Adrenal gland (tissue), 12 donors: ENCODE data around the gene ELOVL6. TPM values are rescaled to one million over a fixed set of nuclear protein-coding genes. Genes with fewer than 3 reads are reported as not detected.

ENCODE experiments used
- DNase-seq, 7 donors: peaks; one replicate each; pipeline ENCODE4 v3.0.0-alpha.2; 2019 to 2020
- H3K27ac ChIP-seq, 5 donors: fragments of 200-600 bp; sonication (generic) in 4 of 5; 1 replicate in 3 of 5; 2 replicates in 2 of 5; pipeline versions ENCODE4 v1.5.1 to v1.8.0; 2016 to 2020; ENCODE audit warnings: mild to moderate bottlenecking in 1 of 5
- H3K27me3 ChIP-seq: fragments of 200-600 bp; 2 replicates; pipeline ENCODE4 v1.8.0; 2021
- H3K36me3 ChIP-seq, 2 donors: fragments of 200-600 bp; replicated peaks in 1 of 2; 1 replicate in 1 of 2; 2 replicates in 1 of 2; pipeline versions ENCODE4 v1.5.1 to v1.8.0; 2018 to 2022
- H3K4me1 ChIP-seq, 2 donors: fragments of 200-600 bp; replicated peaks in 1 of 2; 1 replicate in 1 of 2; 2 replicates in 1 of 2; pipeline versions ENCODE4 v1.5.1 to v1.8.0; 2018 to 2021
- H3K4me3 ChIP-seq, 4 donors: fragments of 200-600 bp; sonication (generic) in 3 of 4; one replicate each; pipeline ENCODE4 v1.5.1; 2016 to 2018
- H3K9me3 ChIP-seq, 3 donors: fragments of 200-600 bp; sonication (generic) in 1 of 3; replicated peaks in 1 of 3; 1 replicate in 2 of 3; 2 replicates in 1 of 3; pipeline versions ENCODE4 v1.5.1 to v1.8.0; 2016 to 2021
- POLR2A ChIP-seq, 2 donors: fragments of 450-650 bp; IDR thresholded peaks; one replicate each; pipeline ENCODE4 v1.6.1; 2017; ENCODE audit warnings: antibody characterized with exemption in 2 of 2, mild to moderate bottlenecking in 2 of 2, moderate library complexity in 1 of 2
- WGBS, 4 donors: extraction: QIAGEN DNeasy Blood & Tissue Kit in 2 of 4; methylation state at CpG; one replicate each; pipeline versions ENCODE4 v1.1.5 to v1.1.7; 2013 to 2017; 5-methylcytosine and 5-hydroxymethylcytosine counted together
- intact Hi-C, 2 donors: fragments of 100-400 bp; cut with DNase I; formaldehyde crosslinking; loops; one replicate each; pipeline versions ENCODE4 v1.14.1 to v1.15.0; 2022 to 2023
- polyA plus RNA-seq, 3 donors: library from polyadenylated mRNA; stranded (reverse); fragments of 200-250 nt in 2 of 3; fragments of 350-450 nt in 1 of 3; fragmentation: Illumina TruSeq in 1 of 3; extraction: RNeasy Lipid Tissue Mini Kit (QIAGEN cat#74804) in 1 of 3; gene quantifications; one replicate each; pipeline ENCODE4 v1.2.3, GENCODE V29; 2013 to 2014
- total RNA-seq, 9 donors: library from RNA; depleted of rRNA in 4 of 9; stranded (reverse); fragments of >200 nt in 4 of 9; fragments of 120-200 nt in 1 of 9; fragmentation: NEBNext Ultra II Directional in 1 of 9; extraction: Animal tissue kit (Norgen Biotek cat#: 25700) in 1 of 9; gene quantifications; one replicate each; pipeline versions ENCODE4 v1.1.0 to v1.2.4, GENCODE V29; 2013 to 2023
- TF ChIP-seq, protein P1 (sequence below), 6 experiments: fragments of 450-650 bp in 4 of 6; fragments of 200-600 bp in 2 of 6; sonication (generic) in 1 of 6; IDR thresholded peaks; 1 replicate in 5 of 6; 2 replicates in 1 of 6; pipeline versions ENCODE4 v1.5.1 to v1.8.0; 2016 to 2021; ENCODE audit warnings: antibody characterized with exemption in 6 of 6, mild to moderate bottlenecking in 2 of 6, moderate library complexity in 1 of 6
- donor health status: healthy with polysubstance abuse.
- donor health status: Bipolar disorder and iron deficiency.
- donor health status: DM: yes; HTN: yes; CAD: no.
- donor health status: DM: no; HTN: no; CAD: no.
- donor health status: DM: no; HTN: no; CAD: no.
- donor health status: DM: yes; HTN: yes; CAD: no.

ELOVL6 gene
- total and polyA plus RNA-seq, 12 donors = 2.8 to 68.2 (median 16.4) TPM

DNA sequence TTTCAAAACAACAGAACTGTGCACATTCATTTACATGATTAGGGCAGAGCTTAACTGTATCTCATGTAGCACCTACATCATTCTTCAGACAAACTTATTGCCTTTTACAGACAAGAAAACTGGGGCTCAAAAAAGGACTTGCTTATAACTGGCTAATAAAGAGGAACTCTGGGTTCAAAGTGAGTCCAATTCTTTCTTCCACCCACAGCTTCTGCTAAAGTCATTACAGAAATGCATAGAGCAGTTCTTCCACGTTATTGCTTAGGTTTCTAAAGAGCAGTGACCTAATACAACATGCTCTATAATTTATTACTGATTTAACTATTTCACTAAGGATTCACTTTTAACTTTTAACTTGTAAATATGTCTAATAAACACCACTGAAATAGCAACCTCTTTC is 60.6 kb downstream of the ELOVL6 start:
- Histone ChIP-seq H3K27ac (no peak overlapping the region), H3K4me1 (peaks cover 0 to 10% of the 10 kb centered on the region in 2 donors), H3K9me3 (no peaks in the 10 kb centered on the region), H3K27me3 (no peaks in the 10 kb centered on the region), H3K4me3 (no peak overlapping the region), H3K36me3 (no peaks in the 10 kb centered on the region)
- DNase-seq = no peak
- 41 to 63% (median 45%) methylated on average over 1 of the region's 1 CpG for WGBS, 4 donors
- TF ChIP-seq, protein P1, sequence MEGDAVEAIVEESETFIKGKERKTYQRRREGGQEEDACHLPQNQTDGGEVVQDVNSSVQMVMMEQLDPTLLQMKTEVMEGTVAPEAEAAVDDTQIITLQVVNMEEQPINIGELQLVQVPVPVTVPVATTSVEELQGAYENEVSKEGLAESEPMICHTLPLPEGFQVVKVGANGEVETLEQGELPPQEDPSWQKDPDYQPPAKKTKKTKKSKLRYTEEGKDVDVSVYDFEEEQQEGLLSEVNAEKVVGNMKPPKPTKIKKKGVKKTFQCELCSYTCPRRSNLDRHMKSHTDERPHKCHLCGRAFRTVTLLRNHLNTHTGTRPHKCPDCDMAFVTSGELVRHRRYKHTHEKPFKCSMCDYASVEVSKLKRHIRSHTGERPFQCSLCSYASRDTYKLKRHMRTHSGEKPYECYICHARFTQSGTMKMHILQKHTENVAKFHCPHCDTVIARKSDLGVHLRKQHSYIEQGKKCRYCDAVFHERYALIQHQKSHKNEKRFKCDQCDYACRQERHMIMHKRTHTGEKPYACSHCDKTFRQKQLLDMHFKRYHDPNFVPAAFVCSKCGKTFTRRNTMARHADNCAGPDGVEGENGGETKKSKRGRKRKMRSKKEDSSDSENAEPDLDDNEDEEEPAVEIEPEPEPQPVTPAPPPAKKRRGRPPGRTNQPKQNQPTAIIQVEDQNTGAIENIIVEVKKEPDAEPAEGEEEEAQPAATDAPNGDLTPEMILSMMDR (IDR thresholded peaks at IDR 0.05) = no peak
- TF ChIP-seq POLR2A (IDR thresholded peaks at IDR 0.05) = no peak
- intact Hi-C loops = no loop called here

DNA sequence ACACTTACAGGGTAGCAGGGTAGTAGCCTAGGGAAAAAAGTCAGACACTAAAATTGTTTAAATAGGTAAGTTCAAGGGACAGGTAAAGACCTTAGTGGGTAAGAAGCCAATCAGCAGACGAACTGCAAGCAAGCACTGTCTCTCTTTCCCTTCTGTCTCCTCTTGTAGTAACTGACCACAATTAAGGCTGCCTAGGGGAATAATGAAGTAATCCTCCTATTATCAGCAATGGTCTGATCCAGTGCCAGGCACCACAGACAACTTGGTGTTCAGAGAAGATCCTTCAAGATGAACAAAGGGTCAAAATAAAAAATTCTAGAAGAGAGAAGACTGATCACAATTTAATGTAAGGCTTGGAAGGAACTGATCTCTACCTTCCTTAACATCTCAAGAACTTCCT is 62.9 kb downstream of the ELOVL6 start:
- Histone ChIP-seq H3K4me1 (peaks cover 0 to 10% of the 10 kb centered on the region in 2 donors), H3K9me3 (no peaks in the 10 kb centered on the region), H3K27ac (no peak overlapping the region), H3K4me3 (no peak overlapping the region), H3K27me3 (no peaks in the 10 kb centered on the region), H3K36me3 (no peaks in the 10 kb centered on the region)
- no peak for TF ChIP-seq POLR2A (IDR thresholded peaks at IDR 0.05)
- intact Hi-C loops = no loop called here
- WGBS, 4 donors = 65 to 87% (median 70%) methylated on average over 1 of the region's 1 CpG
- DNase-seq = no peak

DNA sequence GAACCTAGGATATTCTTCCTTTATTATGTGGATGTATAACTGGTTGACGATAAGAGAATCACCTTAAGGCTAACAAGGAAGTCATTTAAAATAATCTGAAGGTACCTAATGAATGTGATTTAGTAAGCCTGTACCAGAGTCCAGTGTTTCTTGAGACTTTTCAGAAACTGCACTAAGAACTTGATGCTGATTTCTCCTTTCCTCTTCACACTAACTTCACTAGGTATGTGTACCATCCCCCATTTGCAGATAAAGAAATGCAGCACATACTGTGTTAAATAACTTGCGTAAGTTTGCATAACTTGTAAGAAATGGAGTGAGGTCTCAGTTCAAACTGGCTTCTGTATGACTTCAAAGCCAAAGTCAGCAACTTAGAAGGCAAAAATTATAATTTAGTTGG is 63.3 kb downstream of the ELOVL6 start:
- 94 to 100% (median 97%) methylated on average over 2 of the region's 2 CpGs for WGBS, 4 donors
- TF ChIP-seq, protein P1 (IDR thresholded peaks at IDR 0.05) = no peak
- no peak for TF ChIP-seq POLR2A (IDR thresholded peaks at IDR 0.05)
- Histone ChIP-seq H3K36me3 (no peaks in the 10 kb centered on the region), H3K4me1 (peaks cover 0 to 10% of the 10 kb centered on the region in 2 donors), H3K27me3 (no peaks in the 10 kb centered on the region), H3K9me3 (no peaks in the 10 kb centered on the region), H3K27ac (no peak overlapping the region), H3K4me3 (no peak overlapping the region)
- intact Hi-C loops = no loop called here
- DNase-seq = no peak

DNA sequence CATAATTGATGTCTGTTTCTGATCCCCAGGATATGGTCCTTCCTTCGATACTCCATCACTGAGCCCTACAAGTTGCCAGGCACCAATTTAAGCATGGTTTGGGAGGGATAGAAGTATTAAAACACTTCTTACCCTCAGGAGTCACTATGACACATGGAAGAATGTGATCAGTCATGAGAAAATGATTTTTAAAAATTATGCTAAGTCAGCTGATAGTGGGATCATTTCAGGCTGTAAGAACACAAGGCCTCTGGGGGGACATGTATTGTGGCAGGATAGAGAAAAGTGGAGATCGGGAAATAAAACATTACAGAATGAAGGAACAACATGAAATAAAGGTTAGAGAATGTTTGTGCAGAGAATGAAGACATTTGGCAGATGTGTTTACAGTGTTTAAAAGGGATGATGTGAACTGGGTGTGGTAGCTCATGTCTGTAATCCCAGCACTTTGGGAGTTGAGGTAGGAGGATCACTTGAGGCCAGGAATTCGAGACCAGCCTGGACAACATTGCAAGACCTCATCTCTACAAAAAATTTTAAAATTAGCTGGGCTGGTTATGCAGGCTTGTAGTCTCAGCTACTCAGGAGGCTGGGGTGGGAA is 64.0 kb downstream of the ELOVL6 start:
- Histone ChIP-seq H3K4me3 (no peak overlapping the region), H3K27ac (no peak overlapping the region), H3K9me3 (no peaks in the 10 kb centered on the region), H3K27me3 (no peaks in the 10 kb centered on the region), H3K4me1 (peaks cover 0 to 10% of the 10 kb centered on the region in 2 donors), H3K36me3 (no peaks in the 10 kb centered on the region)
- intact Hi-C loops = no loop called here
- WGBS, 4 donors = 85 to 96% (median 91%) methylated on average over 3 of the region's 3 CpGs
- no peak for TF ChIP-seq POLR2A (IDR thresholded peaks at IDR 0.05)
- TF ChIP-seq, protein P1 (IDR thresholded peaks at IDR 0.05) = no peak
- no peak for DNase-seq
